ENCODE data around the gene KLRC1.

DNA sequence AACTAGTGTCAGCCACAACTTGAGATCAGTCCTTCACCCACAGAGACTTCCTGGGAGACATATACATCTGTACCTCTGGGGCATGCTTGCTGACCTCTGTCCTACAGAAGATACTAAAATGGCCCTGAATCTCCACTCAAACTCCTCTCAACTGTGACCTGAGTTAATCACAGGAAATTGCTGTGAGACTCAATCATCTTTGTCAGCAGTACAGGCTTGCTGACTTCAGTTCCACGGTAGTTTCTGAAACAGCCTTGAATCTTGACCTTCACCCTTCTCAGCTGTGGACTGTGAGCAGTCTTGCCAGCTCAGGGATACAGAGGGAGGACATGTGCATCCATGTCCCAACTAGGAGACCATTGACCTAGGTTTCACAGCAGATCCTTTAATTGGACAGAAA lies 1.4 kb upstream of the KLRC1 start:
- TF ChIP-seq CTCF (IDR thresholded peaks at IDR 0.05; ENCODE audit: low read depth, low read length, missing input control) (no peak), ZBTB33 (IDR thresholded peaks at IDR 0.05) (no peak)
- TF ChIP-seq, protein P1, sequence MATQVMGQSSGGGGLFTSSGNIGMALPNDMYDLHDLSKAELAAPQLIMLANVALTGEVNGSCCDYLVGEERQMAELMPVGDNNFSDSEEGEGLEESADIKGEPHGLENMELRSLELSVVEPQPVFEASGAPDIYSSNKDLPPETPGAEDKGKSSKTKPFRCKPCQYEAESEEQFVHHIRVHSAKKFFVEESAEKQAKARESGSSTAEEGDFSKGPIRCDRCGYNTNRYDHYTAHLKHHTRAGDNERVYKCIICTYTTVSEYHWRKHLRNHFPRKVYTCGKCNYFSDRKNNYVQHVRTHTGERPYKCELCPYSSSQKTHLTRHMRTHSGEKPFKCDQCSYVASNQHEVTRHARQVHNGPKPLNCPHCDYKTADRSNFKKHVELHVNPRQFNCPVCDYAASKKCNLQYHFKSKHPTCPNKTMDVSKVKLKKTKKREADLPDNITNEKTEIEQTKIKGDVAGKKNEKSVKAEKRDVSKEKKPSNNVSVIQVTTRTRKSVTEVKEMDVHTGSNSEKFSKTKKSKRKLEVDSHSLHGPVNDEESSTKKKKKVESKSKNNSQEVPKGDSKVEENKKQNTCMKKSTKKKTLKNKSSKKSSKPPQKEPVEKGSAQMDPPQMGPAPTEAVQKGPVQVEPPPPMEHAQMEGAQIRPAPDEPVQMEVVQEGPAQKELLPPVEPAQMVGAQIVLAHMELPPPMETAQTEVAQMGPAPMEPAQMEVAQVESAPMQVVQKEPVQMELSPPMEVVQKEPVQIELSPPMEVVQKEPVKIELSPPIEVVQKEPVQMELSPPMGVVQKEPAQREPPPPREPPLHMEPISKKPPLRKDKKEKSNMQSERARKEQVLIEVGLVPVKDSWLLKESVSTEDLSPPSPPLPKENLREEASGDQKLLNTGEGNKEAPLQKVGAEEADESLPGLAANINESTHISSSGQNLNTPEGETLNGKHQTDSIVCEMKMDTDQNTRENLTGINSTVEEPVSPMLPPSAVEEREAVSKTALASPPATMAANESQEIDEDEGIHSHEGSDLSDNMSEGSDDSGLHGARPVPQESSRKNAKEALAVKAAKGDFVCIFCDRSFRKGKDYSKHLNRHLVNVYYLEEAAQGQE (IDR thresholded peaks at IDR 0.05): no peak

All from liver (tissue), 2 donors.